OCI-LY3 (cell line): ENCODE results near the gene SNF8.

Experiments
- EZH2phosphoT487 ChIP-seq: fragments of 200-600 bp; shearing (Covaris generic); IDR thresholded peaks from 2 replicates; pipeline ENCODE4 v1.6.1; 2018; ENCODE audit warnings: antibody characterized with exemption, mixed run types, low read depth
- TF ChIP-seq, protein P1 (sequence below): fragments of 200-600, 300-600 bp; sonication (generic); IDR thresholded peaks from 2 replicates; pipeline ENCODE4 v1.5.1; 2014; ENCODE audit warnings: antibody characterized with exemption, low read length, low read depth

DNA sequence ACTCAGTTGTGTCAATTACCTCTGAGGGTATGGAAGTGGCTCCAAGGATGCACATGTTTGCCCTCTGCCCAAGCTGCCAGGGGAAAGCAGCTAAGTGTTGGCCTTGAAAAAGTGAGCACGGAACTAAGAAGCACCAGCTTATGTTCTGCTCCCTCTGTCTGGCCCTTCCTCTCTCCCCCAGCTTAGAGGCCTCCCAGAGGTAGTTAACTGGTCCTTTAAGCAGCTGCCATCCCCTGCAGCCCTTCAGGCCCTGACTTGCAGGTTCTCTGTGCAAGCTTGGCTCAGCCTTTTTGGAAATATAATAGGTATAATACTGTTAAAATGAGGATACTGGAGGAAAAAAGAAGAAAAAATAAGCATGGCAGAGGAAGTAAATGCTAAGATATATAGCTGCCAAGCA lies 43.4 kb downstream of the SNF8 start:
- TF ChIP-seq, protein P1, sequence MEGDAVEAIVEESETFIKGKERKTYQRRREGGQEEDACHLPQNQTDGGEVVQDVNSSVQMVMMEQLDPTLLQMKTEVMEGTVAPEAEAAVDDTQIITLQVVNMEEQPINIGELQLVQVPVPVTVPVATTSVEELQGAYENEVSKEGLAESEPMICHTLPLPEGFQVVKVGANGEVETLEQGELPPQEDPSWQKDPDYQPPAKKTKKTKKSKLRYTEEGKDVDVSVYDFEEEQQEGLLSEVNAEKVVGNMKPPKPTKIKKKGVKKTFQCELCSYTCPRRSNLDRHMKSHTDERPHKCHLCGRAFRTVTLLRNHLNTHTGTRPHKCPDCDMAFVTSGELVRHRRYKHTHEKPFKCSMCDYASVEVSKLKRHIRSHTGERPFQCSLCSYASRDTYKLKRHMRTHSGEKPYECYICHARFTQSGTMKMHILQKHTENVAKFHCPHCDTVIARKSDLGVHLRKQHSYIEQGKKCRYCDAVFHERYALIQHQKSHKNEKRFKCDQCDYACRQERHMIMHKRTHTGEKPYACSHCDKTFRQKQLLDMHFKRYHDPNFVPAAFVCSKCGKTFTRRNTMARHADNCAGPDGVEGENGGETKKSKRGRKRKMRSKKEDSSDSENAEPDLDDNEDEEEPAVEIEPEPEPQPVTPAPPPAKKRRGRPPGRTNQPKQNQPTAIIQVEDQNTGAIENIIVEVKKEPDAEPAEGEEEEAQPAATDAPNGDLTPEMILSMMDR, result no peak
- no peak for TF ChIP-seq EZH2phosphoT487
